Activated effector memory CD4-positive, alpha-beta T cell treated with Interleukin-2 at 50 U/mL for 16 hours (primary cell): Measurements from ENCODE around the gene PRM1.

ENCODE experiments used
- DNase-seq: peaks from one replicate; pipeline ENCODE4 v3.0.0-alpha.2; 2020

The PRM1 gene, protein sequence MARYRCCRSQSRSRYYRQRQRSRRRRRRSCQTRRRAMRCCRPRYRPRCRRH

DNA sequence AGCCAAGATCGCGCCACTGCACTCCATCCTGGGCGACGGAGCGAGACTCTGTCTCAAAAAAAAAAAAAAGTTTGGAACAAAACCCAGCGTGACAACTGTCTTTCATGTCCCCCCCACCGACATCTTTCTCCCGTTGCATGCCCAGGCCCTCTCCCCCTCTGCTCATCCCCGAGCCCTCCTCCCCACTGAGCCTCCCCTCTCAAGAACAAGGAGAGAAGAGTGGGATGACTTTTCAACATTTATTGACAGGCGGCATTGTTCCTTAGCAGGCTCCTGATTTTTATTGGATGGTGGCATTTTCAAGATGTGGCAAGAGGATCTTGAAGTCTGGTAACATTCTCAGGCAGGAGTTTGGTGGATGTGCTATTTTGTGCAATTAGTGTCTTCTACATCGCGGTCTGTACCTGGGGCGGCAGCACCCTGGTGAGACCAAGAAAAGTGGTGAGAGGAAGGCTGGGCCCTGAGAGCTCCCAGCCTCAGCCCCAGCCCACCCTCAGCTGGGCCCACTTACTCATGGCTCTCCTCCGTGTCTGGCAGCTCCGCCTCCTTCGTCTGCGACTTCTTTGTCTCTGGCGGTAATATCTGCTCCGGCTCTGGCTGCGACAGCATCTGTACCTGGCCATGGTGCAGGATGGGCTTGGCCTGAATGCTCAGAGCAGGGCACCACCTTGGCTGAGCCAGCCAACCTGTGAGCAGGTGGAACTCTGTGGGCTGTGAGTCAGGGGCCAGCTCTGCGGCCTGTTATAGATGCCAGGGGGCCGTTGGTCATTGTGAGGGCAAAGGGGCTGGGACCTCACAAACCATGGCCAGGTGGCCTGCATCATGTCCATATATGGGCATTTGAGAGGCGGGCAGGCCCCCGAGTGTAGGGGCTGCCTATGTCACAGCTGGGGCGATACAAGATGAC lies at the start of gene PRM1:
Gene PRM1 (minus strand): TSS at position 715 of the 907 bp plus-strand sequence. CDS start 92 bp downstream, at position 623.
- no peak for DNase-seq

GRCh38 chr16:11330526-11331237 lies 49.6 kb upstream of the PRM1 start:
- no peak for DNase-seq

- DNase-seq: no peak
Observed at GRCh38 chr16:11329891-11330290, 48.8 kb upstream of the PRM1 start.

DNA sequence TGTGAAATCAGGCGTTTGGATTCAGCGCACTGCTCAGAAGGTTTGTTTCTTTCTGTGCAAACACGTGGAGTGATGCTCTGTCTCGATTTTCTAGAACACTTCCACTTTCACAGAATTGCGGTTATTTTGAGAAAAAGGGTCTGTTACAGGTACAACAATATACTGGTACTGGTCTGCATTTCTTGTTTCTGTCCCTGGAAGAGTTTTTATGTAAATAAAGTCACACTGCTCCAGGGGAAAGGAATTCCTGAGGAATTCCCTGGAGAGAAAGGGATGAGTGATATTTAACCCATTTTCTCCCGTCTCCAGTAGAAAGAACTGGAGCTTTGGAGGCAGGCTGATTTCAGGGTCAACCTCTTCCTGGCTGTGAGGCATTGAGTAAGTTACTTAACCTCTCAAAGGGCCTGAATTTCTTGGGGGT lies 48.0 kb upstream of the PRM1 start:
- DNase-seq: no peak

GRCh38 chr16:11328172-11329070 lies 47.3 kb upstream of the PRM1 start:
- peak; percentile 31 for DNase-seq

DNA sequence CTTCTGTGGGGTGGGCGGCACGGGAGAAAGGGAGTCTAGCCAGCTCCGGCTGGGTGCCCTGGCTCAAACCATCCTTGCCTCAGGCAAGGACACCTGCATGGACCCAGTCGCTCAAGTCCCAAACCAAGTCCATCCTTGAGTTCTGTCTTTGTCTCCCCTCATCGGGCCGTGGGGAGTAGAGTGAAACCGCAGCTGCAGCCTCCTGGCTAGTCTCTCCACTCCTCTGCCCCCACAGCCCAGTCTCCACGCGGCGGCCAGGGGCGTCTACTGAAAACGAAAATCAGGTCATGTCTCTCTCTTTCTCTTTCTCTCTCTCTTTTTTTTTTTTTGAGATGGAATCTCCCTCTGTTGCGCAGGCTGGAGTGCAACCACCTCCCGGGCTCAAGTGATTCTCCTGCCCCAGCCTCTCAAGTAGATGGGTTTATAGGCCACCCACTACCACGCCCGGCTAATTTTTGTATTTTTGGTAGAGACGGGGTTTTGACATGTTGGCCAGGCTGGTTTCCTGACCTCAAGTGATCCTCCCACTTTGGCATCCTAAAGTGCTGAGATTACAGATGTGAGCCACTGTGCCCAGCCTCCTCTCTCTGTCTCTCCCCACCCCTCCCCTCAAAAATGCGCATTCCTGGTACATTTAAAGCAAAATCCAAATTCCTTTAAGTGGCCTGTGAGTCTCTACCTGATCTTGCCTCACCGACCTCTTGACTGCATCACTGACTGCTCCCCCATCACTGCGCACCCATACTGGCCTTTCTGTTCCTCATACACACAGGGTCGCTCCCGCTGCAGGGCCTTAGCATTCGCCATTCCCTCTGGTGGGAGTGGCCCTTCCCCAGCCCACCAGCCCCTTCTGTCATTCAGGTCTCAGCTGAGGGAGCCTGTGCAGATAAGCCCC lies 46.4 kb upstream of the PRM1 start:
- DNase-seq: no peak

GRCh38 chr16:11326737-11327276 lies 45.7 kb upstream of the PRM1 start:
- no peak for DNase-seq

GRCh38 chr16:11326084-11326736 lies 45.1 kb upstream of the PRM1 start:
- no peak for DNase-seq

GRCh38 chr16:11325404-11326083 lies 44.4 kb upstream of the PRM1 start:
- no peak for DNase-seq

GRCh38 chr16:11323551-11324336 lies 42.6 kb upstream of the PRM1 start:
- DNase-seq: no peak

DNA sequence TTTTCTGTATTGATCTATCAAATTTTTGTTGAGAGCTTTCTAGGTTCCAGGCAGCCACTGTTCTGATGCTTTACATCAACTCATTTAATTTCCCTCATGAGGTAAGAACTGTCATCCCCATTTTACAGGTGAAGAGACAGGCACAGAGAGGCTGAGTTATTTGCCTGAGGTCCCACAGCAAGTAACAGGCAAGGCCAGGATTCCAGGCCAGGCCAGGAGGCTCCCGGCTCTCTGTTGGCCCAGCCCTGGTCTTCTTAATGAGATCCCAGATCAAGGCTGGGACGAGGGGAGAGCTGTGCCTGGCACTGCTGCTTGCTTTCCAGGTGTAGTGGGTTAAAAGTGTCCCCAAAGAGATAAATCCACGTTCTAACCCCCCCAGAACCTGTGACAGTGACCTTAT lies 41.7 kb upstream of the PRM1 start:
- DNase-seq: no peak

GRCh38 chr16:11321662-11322061 lies 40.5 kb upstream of the PRM1 start:
- DNase-seq: no peak

DNA sequence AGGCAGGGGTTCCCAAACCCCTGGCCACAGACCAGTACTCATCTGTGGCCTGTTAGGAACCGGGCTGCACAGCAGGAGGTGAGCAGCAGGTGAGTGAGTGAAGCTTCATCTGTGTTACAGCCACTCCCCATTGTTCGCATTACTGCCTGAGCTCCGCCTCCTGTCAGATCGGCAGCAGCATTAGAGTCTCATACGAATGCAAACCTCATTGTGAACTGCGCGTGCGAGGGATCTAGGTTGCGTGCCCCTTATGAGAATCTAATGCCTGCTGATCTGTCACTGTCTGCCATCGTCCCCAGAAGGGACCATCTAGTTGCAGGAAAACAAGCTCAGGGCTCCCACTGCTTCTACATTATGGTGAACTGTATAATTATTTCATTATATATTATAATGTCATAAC lies 39.0 kb upstream of the PRM1 start:
- DNase-seq: no peak

GRCh38 chr16:11319529-11320146 lies 38.5 kb upstream of the PRM1 start:
- DNase-seq: no peak

DNA sequence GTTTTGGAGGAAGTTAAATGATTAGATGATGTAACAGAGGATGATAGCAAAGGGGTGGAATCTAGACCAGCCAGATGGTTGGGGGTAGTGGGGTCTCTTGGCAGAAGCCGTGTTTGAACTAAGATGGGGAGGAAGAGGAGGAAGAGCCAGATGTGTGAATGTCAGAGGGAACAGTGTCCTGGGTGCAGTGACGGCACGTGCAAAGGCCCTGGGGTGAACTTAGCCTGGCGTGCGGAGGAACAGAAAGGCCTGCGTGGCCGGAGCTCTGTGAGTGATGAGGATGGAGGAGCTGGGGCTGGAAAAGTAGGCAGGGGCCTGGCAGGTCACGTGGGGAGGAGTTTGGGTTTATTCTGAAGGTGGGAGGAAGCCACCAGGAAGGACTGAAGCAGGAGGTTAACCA lies 37.7 kb upstream of the PRM1 start:
- DNase-seq: no peak

DNA sequence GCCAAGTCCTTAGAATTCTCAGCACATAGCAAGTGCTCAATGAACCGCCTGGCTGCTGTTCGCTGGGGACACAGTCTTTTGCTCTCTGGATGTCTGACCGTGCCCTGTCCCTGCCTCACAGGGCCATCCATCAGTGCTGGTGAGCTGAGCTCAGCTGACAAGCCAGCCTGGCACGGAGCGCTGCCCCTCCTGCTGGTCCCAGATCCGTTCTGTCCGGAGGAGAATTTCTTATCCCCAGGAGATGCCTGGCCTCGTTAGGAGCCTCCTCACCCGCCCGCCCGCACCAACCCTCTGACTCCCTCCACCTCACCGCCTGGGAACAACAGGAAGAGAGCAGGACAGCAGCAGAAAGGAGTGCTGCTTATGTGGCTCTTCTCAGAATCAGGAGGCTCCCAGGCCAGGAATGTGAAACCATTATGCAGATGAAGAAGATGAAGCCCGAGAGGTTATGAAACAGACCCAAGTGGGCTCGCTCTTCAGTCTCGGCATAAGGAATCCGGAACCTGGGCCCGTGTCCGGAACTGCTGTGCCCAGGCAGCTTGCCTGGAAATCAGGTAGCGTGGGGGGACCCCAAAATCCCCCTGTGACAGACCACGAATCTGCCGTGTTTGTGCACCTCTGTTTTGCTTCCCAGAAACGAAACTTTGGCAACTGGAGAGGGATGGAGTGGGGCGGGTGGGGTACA lies 35.3 kb upstream of the PRM1 start:
- DNase-seq: no peak

GRCh38 chr16:11315510-11315909 lies 34.4 kb upstream of the PRM1 start:
- no peak for DNase-seq

DNA sequence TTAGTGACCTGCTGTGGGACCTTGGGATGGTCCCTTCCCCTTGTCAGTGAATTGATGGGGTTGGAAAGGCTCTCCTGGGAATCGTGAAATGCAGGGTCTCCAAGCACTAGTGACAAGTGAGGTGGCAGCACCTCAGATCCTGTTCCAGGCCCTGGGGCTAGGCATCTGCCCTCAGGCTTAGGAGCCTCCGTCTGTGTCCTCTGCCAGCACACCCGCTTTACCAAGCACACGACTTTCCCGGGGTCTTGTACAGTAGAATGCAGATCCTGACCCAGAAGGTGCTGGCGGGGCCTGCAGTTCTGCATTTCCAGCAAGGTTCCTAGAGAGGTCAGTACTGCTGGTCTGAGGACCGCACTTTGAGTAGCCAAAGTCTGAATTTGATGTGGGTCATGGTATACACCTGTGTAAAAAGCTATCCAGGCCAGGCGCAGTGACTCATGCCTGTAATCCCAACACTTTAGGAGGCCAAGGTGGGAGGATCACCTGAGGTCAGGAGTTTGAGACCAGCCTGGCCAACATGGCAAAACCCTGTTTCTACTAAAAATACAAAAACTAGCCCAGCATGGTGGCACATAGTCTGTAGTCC lies 33.3 kb upstream of the PRM1 start:
- no peak for DNase-seq
